K562 (cell line): ENCODE data around the gene MTERF2. TPM values are rescaled to one million over a fixed set of nuclear protein-coding genes. Genes with fewer than 3 reads are reported as not detected.

Source experiments
- ATAC-seq: fragments of 200-7000 bp; cut with Tn5 transposase; 3 replicates; pipeline ENCODE4 v1.9.1; 2020; ENCODE audit warnings: moderate library complexity
- BruUV-seq: library from RNA; stranded (reverse); fragments of 400-500 nt; replicated peaks from 2 replicates; lab custom pipeline; 2021; lab: Mats Ljungman, UMichigan
- CTCF ChIA-PET: fragments of 300-600 bp; formaldehyde crosslinking; extraction: SDS; loops from one replicate; lab custom pipeline; 2021; ENCODE audit warnings: low intra/inter-chr PET ratio; lab: Yijun Ruan, JAX
- POLR2A ChIA-PET: fragments of 300-600, 350-650 bp; sonication (Branson Sonifier 250); formaldehyde crosslinking; extraction: SDS; loops from one replicate; lab custom pipeline; 2021; ENCODE audit warnings: antibody characterized with exemption, inconsistent platforms; lab: Yijun Ruan, JAX
- DNase-seq, 4 experiments: peaks; one replicate each; pipeline versions ENCODE4 v3.0.0 to v3.0.0-alpha.2; 2011 to 2018; ENCODE audit warnings: low spot score in 3 of 4, mixed read lengths in 3 of 4; ENCODE audit errors: extremely low read depth in 1 of 4
- FAIRE-seq: peaks from 2 replicates; lab custom pipeline; 2011; peaks lifted over from hg19 to GRCh38; lab: Jason Lieb, UNC
- H2AFZ ChIP-seq: 2 replicates; pipeline ENCODE4 v1.6.0; 2011; ENCODE audit warnings: low read depth, low read length, control low read depth, inconsistent platforms
- H3K27ac ChIP-seq: fragments of 200-600 bp; 3 replicates; pipeline ENCODE4 v1.8.0; 2011; ENCODE audit warnings: low read depth, mild to moderate bottlenecking, control low read depth, inconsistent platforms, low read length, moderate library complexity, mixed read lengths; ENCODE audit errors: extremely low read depth
- H3K27me3 ChIP-seq, 2 experiments: fragments of 300-600 bp in 1 of 2; 2 replicates in 1 of 2; 3 replicates in 1 of 2; pipeline versions ENCODE4 v1.6.0 to v1.8.0; 2011; ENCODE audit warnings: inconsistent platforms in 2 of 2, low read length in 2 of 2, mild to moderate bottlenecking in 1 of 2, mixed read lengths in 1 of 2, moderate library complexity in 1 of 2; ENCODE audit not compliant: control insufficient read depth in 2 of 2, insufficient read depth in 2 of 2
- H3K36me3 ChIP-seq: fragments of 300-600 bp; 3 replicates; pipeline ENCODE4 v1.8.0; 2011; ENCODE audit warnings: mild to moderate bottlenecking, low read length, inconsistent platforms; ENCODE audit not compliant: control insufficient read depth, insufficient read depth
- H3K4me1 ChIP-seq, 2 experiments: fragments of 200-600 bp in 1 of 2; replicated peaks in 1 of 2; 2 replicates in 1 of 2; 3 replicates in 1 of 2; pipeline versions ENCODE4 v1.5.1 to v1.8.0; 2011; ENCODE audit warnings: inconsistent platforms in 2 of 2, low read length in 2 of 2, mild to moderate bottlenecking in 1 of 2, mixed read lengths in 1 of 2, moderate library complexity in 1 of 2; ENCODE audit not compliant: control insufficient read depth in 2 of 2, insufficient read depth in 2 of 2
- H3K4me2 ChIP-seq: 2 replicates; pipeline ENCODE4 v1.6.1; 2011; ENCODE audit warnings: low read length, control low read depth, inconsistent platforms, mixed read lengths; ENCODE audit not compliant: insufficient read depth
- H3K4me3 ChIP-seq: fragments of 200-600 bp; sonication (generic), shearing (Covaris generic); 2 replicates; pipeline ENCODE4 v1.5.1; 2016; ENCODE audit warnings: control low read depth, inconsistent platforms
- H3K79me2 ChIP-seq: fragments of 200-600 bp; 3 replicates; pipeline ENCODE4 v1.8.0; 2011; ENCODE audit warnings: low read length, inconsistent platforms; ENCODE audit not compliant: control insufficient read depth, insufficient read depth
- H3K9ac ChIP-seq, 2 experiments: 2 replicates each; pipeline versions ENCODE4 v1.6.0 to v1.6.1; 2011; ENCODE audit warnings: low read depth in 2 of 2, low read length in 2 of 2, control low read depth in 1 of 2, inconsistent platforms in 1 of 2, mild to moderate bottlenecking in 1 of 2, mixed read lengths in 1 of 2; ENCODE audit not compliant: insufficient read depth in 1 of 2
- H3K9me1 ChIP-seq: one replicate; pipeline ENCODE4 v1.6.0; 2011; ENCODE audit warnings: inconsistent platforms, mild to moderate bottlenecking, low read length, moderate library complexity; ENCODE audit not compliant: control insufficient read depth, insufficient read depth
- H3K9me3 ChIP-seq: replicated peaks from 2 replicates; pipeline ENCODE4 v1.5.1; 2011; ENCODE audit warnings: low read depth, low read length, inconsistent platforms; ENCODE audit not compliant: control insufficient read depth, insufficient read depth
- H4K20me1 ChIP-seq: replicated peaks from 2 replicates; pipeline ENCODE4 v1.6.1; 2011; ENCODE audit warnings: low read length, inconsistent platforms, mixed read lengths; ENCODE audit not compliant: control insufficient read depth, insufficient read depth
- MYC ChIP-seq, 2 experiments: fragments of 250-450 bp in 1 of 2; sonication (Bioruptor Pico) in 1 of 2; IDR thresholded peaks; 2 replicates each; pipeline versions ENCODE4 v1.5.1 to v1.6.1; 2012 to 2021; ENCODE audit warnings: low read depth in 2 of 2, borderline replicate concordance in 1 of 2, improper control_type of control experiment in 1 of 2, low read length in 1 of 2, mild to moderate bottlenecking in 1 of 2, moderate library complexity in 1 of 2
- RCOR1 ChIP-seq, 2 experiments: IDR thresholded peaks; 2 replicates each; pipeline ENCODE4 v1.6.1; 2012; ENCODE audit warnings: low read depth in 2 of 2, low read length in 2 of 2, borderline replicate concordance in 1 of 2, improper control_type of control experiment in 1 of 2
- SFPQ ChIP-seq: fragments of 200-400 bp; formaldehyde crosslinking; IDR thresholded peaks from 2 replicates; pipeline ENCODE4 v1.6.1; 2017; ENCODE audit warnings: mild to moderate bottlenecking, low read depth, low read length, moderate library complexity
- ZNF586 ChIP-seq: fragments of 450-650 bp; formaldehyde crosslinking; conservative IDR thresholded peaks from 2 replicates; pipeline ENCODE4 v1.4.0; 2020; ENCODE audit warnings: mild to moderate bottlenecking, moderate library complexity
- ZNF778 ChIP-seq: fragments of 450-650 bp; formaldehyde crosslinking; IDR thresholded peaks from 2 replicates; pipeline ENCODE4 v1.4.0; 2020; ENCODE audit warnings: mild to moderate bottlenecking, moderate library complexity
- WGBS: fragments of 100-300 bp; shearing (Covaris generic); methylation state at CpG from one replicate; pipeline ENCODE4 v1.1.6; 2016; ENCODE audit warnings: low coverage, mixed read lengths; ENCODE audit not compliant: insufficient coverage; ENCODE audit errors: missing lambda C conversion rate; 5-methylcytosine and 5-hydroxymethylcytosine counted together
- in situ Hi-C: fragments of 300-500 bp; cut with MboI; formaldehyde crosslinking; loops from 4 replicates; pipeline ENCODE4 v1.15.0; 2018; ENCODE audit warnings: inconsistent platforms, mixed read lengths
- intact Hi-C: fragments of 100-400 bp; cut with micrococcal nuclease; formaldehyde crosslinking; loops from 2 replicates; pipeline ENCODE4 v1.14.2; 2022
- polyA plus RNA-seq, 8 experiments: library from polyadenylated mRNA; depleted of rRNA in 4 of 8; stranded (reverse) in 5 of 8; unstranded in 3 of 8; fragments of >200 nt; fragmentation: Nextera tagmentation in 2 of 8; fragmentation: Illumina TruSeq in 1 of 8; extraction: Ambion mirVana in 2 of 8; extraction: Trizol in 1 of 8; gene quantifications; 2 replicates each; pipeline versions ENCODE4 v1.2.1 to v1.2.3, GENCODE V29; 2011 to 2014; ENCODE audit warnings: inconsistent platforms in 1 of 8, missing spikeins in 1 of 8
- total RNA-seq, 7 experiments: library from RNA; depleted of rRNA in 6 of 7; stranded (reverse); fragments of >200 nt in 6 of 7; fragmentation: Illumina TruSeq in 2 of 7; extraction: Trizol in 2 of 7; gene quantifications; 2 replicates each; pipeline versions ENCODE4 v1.2.1 to v1.2.3, GENCODE V29; 2011 to 2021; ENCODE audit warnings: low replicate concordance in 1 of 7

The MTERF2 gene
- total and polyA plus RNA-seq, 9 of the 15 experiments (the other 6 are each of a cell fraction or from before 2014, with no cell fraction given), result 10.0 to 63.2 (median 33.2) TPM

GRCh38 chr12:107012736-107013425 is 25.9 kb upstream of the MTERF2 start (continued):
- no peak for TF ChIP-seq MYC (IDR thresholded peaks at IDR 0.05; ENCODE audit: low read depth, low read length)
- no peak for TF ChIP-seq MYC (CRISPR knock-in tag; IDR thresholded peaks at IDR 0.05; ENCODE audit: borderline replicate concordance, low read depth)
- TF ChIP-seq ZNF778, result no peak
- TF ChIP-seq RCOR1 (IDR thresholded peaks at IDR 0.05; ENCODE audit: borderline replicate concordance in 1 of 2, low read depth in 2 of 2, low read length in 2 of 2), result no peak
- no peak for TF ChIP-seq SFPQ

GRCh38 chr12:107011519-107011918 is 24.6 kb upstream of the MTERF2 start:
- Histone ChIP-seq H3K27ac (no peak overlapping the region), H3K9me1 (no peaks in the 10 kb centered on the region), H3K27me3 (no peaks in the 10 kb centered on the region), H3K36me3 (no peaks in the 10 kb centered on the region), H3K4me3 (no peak overlapping the region), H4K20me1 (no peaks in the 10 kb centered on the region), H3K4me2 (no peak overlapping the region), H3K9me3 (no peaks in the 10 kb centered on the region), H3K79me2 (no peaks in the 10 kb centered on the region), H3K9ac (no peak overlapping the region), H3K4me1 (no peaks in the 10 kb centered on the region), H2AFZ (no peak overlapping the region)
- no peak for FAIRE-seq
- 57% methylated on average over 2 of the region's 2 CpGs for WGBS
- ChIA-PET POLR2A (interaction anchor here (0.6 kb wide), 1 partner anchor 651 kb away, joined by 3 read pairs; no protein-coding TSS in a partner anchor), CTCF (no interaction called here)
- no peak for DNase-seq
- in situ Hi-C loops, result no loop called here
- no peak for ATAC-seq
- TF ChIP-seq ZNF586 (CRISPR knock-in tag), result no peak
- intact Hi-C loops, result no loop called here
- BruUV-seq, result no TSS peak
